ENCODE measurements around the gene SLC66A2. TPM values are rescaled to one million over a fixed set of nuclear protein-coding genes. Genes with fewer than 3 reads are reported as not detected.

The SLC66A2 gene
- 10 to 100 TPM; 31.3 to 32.4 TPM for total RNA-seq

GRCh38 chr18:79951545-79952455, at the start of gene SLC66A2:
SLC66A2 (minus strand) TSS chr18:79951653; CDS start chr18:79950926, 727 bp downstream.

GRCh38 chr18:79988451-79989194, 37.2 kb upstream of the SLC66A2 start, which contains the start of gene TXNL4A:
TXNL4A (minus strand) TSS chr18:79988563; CDS start chr18:79988392, 171 bp downstream.

DNA sequence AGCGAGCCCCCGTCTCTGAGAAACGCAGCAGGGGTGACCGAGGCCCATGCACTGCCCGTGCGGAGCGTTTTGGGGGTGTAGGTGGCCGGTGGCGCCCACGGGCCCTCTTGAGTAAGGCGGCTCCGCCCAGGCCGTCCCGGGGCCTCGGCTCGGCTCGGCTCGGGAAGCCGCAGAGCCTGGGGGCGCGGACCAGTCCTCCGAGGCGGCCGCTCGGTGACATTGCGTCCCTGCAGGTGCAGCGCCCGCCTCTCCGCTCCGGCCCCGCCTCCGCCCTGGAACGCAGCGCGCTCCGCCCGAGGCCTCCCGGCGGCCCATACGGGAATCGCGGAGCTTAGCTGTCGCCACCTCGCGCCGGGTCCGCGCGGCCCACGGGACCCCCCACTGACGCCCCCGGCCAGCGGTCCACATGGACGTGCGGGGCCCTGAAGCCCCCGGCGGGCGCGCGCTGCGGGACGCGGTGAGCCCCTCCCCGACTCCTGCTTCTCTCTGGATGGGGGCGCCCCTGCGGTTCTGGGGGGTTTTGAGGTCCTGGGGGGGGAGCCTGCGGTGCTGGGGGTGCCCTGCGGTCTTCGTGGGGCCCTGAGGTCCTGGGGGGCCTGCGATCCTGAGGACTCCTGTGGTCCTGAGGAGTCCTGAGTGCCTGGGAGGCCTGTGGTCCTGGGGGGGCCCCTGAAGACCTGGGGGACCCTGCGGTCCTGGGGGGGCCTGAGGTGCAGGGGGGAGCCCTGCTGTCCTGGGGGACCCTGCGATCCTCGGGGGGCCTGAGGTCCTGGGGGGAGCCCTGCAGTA, 13.1 kb upstream of the SLC66A2 start, which contains the start of gene HSBP1L1:
Gene HSBP1L1 (plus strand): TSS at position 314 of the 789 bp plus-strand sequence. CDS start 93 bp downstream, at position 407.

Other genes starting within 250 kb of the SLC66A2 start
- gene KCNG2, start 153.7 kb downstream of the SLC66A2 start, total RNA-seq: not detected
- gene HSBP1L1, start 13.0 kb upstream of the SLC66A2 start, total RNA-seq: 10 to 100 TPM; 18.3 to 18.6 TPM
- 100 to 1,000 TPM; 110 to 118 TPM for gene TXNL4A, start 36.9 kb upstream of the SLC66A2 start, total RNA-seq
- gene RBFA, start 82.8 kb upstream of the SLC66A2 start, total RNA-seq: 10 to 100 TPM; 21.1 to 22.4 TPM
- gene ADNP2, start 157.6 kb upstream of the SLC66A2 start, total RNA-seq: 10 to 100 TPM; 19.3 to 20.4 TPM